Activated CD4-positive, alpha-beta T cell treated with anti-CD3 and anti-CD28 coated beads for 36 hours (primary cell): Measurements from ENCODE around the gene NEK6. TPM values are rescaled to one million over a fixed set of nuclear protein-coding genes. Genes with fewer than 3 reads are reported as not detected.

Experiments
- ATAC-seq: fragments of 200-7000 bp; cut with Tn5 transposase; one replicate; pipeline ENCODE4 v1.10.0; 2021; ENCODE audit warnings: mild to moderate bottlenecking, moderate library complexity
- CTCF ChIA-PET: fragments of 350-600 bp; sonication (Branson Sonifier 250); formaldehyde crosslinking; loops from one replicate; lab custom pipeline; 2021; ENCODE audit warnings: antibody characterized with exemption; lab: Charles Lee
- POLR2A ChIA-PET: fragments of 350-600 bp; sonication (Branson Sonifier 250); formaldehyde crosslinking; loops from one replicate; lab custom pipeline; 2021; ENCODE audit warnings: antibody characterized with exemption, inconsistent platforms; lab: Charles Lee
- DNase-seq: peaks from one replicate; pipeline ENCODE4 v3.0.0-alpha.2; 2020
- H3K27ac Mint-ChIP-seq: one replicate; pipeline ENCODE4 v1.8.0; 2021; ENCODE audit warnings: mixed read lengths
- H3K27me3 Mint-ChIP-seq: one replicate; pipeline ENCODE4 v1.8.0; 2021; ENCODE audit warnings: mixed read lengths
- H3K36me3 Mint-ChIP-seq: one replicate; pipeline ENCODE4 v1.8.0; 2021; ENCODE audit warnings: low read depth, mixed read lengths
- H3K4me1 Mint-ChIP-seq: one replicate; pipeline ENCODE4 v1.8.0; 2021; ENCODE audit warnings: mixed read lengths
- H3K4me3 Mint-ChIP-seq: one replicate; pipeline ENCODE4 v1.8.0; 2021; ENCODE audit warnings: mild to moderate bottlenecking, moderate library complexity, mixed read lengths
- H3K9me3 Mint-ChIP-seq: one replicate; pipeline ENCODE4 v1.8.0; 2021; ENCODE audit warnings: low read depth, mixed read lengths
- intact Hi-C, 2 experiments: fragments of 100-400 bp; cut with DNase I in 1 of 2; cut with micrococcal nuclease in 1 of 2; formaldehyde crosslinking; loops; one replicate each; pipeline versions ENCODE4 v1.14.2 to v1.15.1; 2022 to 2024; cut with DNase I, micrococcal nuclease
- total RNA-seq, 2 experiments: library from RNA; stranded (reverse); gene quantifications; one replicate each; pipeline ENCODE4 v1.2.3, GENCODE V29; 2021

Gene NEK6
- total RNA-seq, 2 experiments from 2014 or later = 6.4 to 10.1 TPM

GRCh38 chr9:124340219-124341069 lies 82.7 kb downstream of the NEK6 start:
- peaks cover 4% of the 10 kb centered on the region for H3K36me3 Mint-ChIP-seq
- ATAC-seq (no peak), DNase-seq (no peak)
- peaks cover 6% of the 10 kb centered on the region for H3K9me3 Mint-ChIP-seq
- POLR2A ChIA-PET = no interaction called here
- intact Hi-C loops = no loop called here
- no peak overlapping the region for H3K4me3 Mint-ChIP-seq
- H3K4me1 Mint-ChIP-seq = no peaks in the 10 kb centered on the region
- no peaks in the 10 kb centered on the region for H3K27me3 Mint-ChIP-seq
- H3K27ac Mint-ChIP-seq = no peak overlapping the region
- CTCF ChIA-PET = no interaction called here

GRCh38 chr9:124341455-124342170 lies 83.9 kb downstream of the NEK6 start:
- H3K4me1 Mint-ChIP-seq = no peaks in the 10 kb centered on the region
- CTCF ChIA-PET = no interaction called here

GRCh38 chr9:124342402-124342775 lies 84.6 kb downstream of the NEK6 start:
- no peak overlapping the region for H3K4me3 Mint-ChIP-seq
- no peaks in the 10 kb centered on the region for H3K27me3 Mint-ChIP-seq
- ATAC-seq = no peak
- peaks cover 4% of the 10 kb centered on the region for H3K36me3 Mint-ChIP-seq
- ChIA-PET CTCF (no interaction called here), POLR2A (no interaction called here)
- intact Hi-C loops = no loop called here
- no peak for DNase-seq
- H3K27ac Mint-ChIP-seq = no peak overlapping the region
- no peaks in the 10 kb centered on the region for H3K4me1 Mint-ChIP-seq
- H3K9me3 Mint-ChIP-seq = peaks cover 6% of the 10 kb centered on the region

More at GRCh38 chr9:124341455-124342170, 83.9 kb downstream of the NEK6 start:
- no peak for DNase-seq
- H3K4me3 Mint-ChIP-seq = no peak overlapping the region
- ATAC-seq = no peak
- H3K36me3 Mint-ChIP-seq = peaks cover 4% of the 10 kb centered on the region
- H3K9me3 Mint-ChIP-seq = peaks cover 6% of the 10 kb centered on the region
- H3K27me3 Mint-ChIP-seq = no peaks in the 10 kb centered on the region
- intact Hi-C loops = no loop called here
- POLR2A ChIA-PET = no interaction called here
- no peak overlapping the region for H3K27ac Mint-ChIP-seq

DNA sequence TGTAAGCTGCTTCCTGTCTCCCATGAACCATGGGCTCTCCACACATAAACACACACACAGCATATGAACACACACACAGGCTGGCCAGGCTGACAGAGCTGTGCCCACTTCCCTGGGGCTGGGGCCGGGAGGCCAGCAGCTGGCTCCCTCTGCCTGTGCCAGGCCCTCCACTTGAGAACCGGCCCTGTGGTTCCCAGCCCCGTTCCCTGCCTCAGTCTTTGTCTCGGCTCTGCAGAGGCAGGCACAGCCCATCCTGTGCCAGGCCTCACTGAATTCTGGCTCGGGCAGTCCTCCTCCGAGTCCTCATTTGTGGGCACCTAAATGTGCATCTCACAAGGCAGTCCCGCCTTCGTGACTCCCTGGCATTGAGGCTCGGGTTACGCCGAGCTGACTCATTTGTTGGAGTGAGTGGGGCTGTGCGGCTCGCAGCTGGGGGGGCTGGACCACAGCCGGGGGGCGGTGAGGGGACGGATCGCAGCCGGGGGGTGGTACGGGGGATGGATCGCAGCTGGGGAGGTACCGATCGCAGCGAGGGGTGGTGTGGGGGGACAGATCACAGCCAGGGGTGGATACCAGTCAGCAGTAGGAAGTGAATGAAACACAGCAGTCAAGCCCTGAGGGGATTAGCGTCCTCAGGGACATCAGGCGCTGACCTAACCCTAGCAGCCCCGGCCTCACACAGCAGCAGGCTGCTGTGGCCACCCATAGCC lies 85.2 kb downstream of the NEK6 start:
- ChIA-PET CTCF (no interaction called here), POLR2A (no interaction called here)
- Mint-ChIP-seq H3K27me3 (no peaks in the 10 kb centered on the region), H3K4me1 (no peaks in the 10 kb centered on the region), H3K4me3 (no peak overlapping the region), H3K36me3 (peaks cover 4% of the 10 kb centered on the region), H3K9me3 (peaks cover 6% of the 10 kb centered on the region), H3K27ac (no peak overlapping the region)
- intact Hi-C loops = no loop called here
- no peak for DNase-seq
- ATAC-seq = no peak

DNA sequence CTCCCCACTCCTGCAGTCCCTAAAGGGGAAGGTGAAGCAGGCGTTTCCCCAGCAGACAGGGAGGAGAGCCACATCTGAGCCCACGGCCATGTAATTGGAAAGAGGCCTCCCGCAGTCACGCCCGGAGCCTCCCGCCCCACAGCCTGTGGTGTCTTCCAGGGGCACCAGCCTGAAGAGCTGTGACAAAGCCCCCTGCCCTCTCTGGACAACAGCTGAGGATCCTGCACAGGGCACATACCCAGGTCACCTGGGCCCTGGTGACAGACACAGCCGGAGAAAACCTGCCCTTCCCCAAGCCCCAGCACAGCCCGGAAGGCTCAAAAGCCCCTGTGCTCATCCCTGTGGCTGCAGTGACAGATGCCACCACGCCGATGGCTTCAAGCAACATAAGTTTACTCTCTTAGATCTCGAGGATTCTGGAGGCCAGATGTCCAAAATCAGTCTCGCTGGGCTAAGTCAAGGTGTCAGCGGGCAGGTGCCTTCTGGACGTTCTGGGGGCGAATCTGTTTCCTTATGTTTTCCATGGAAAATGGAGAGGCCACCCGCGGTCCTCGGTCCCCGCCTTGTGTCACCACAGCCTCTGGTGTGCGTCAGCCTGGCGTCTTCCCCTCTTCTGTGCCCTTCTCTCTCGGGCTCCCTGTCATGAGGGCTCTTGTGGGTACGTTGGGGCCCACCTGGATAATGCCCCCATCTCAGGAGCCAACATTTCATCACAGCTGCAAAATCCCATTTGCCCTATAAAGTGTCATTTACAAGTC lies 86.0 kb downstream of the NEK6 start:
- H3K36me3 Mint-ChIP-seq = no peaks in the 10 kb centered on the region
- H3K4me3 Mint-ChIP-seq = no peak overlapping the region
- no peaks in the 10 kb centered on the region for H3K9me3 Mint-ChIP-seq
- H3K27ac Mint-ChIP-seq = no peak overlapping the region
- H3K4me1 Mint-ChIP-seq = no peaks in the 10 kb centered on the region
- CTCF ChIA-PET = interaction anchor here (0.6 kb wide), 1 partner anchor 959 kb away, joined by 3 read pairs; no protein-coding TSS in a partner anchor
- POLR2A ChIA-PET = no interaction called here
- DNase-seq = no peak
- intact Hi-C loops = no loop called here
- H3K27me3 Mint-ChIP-seq = no peaks in the 10 kb centered on the region
- ATAC-seq = no peak

DNA sequence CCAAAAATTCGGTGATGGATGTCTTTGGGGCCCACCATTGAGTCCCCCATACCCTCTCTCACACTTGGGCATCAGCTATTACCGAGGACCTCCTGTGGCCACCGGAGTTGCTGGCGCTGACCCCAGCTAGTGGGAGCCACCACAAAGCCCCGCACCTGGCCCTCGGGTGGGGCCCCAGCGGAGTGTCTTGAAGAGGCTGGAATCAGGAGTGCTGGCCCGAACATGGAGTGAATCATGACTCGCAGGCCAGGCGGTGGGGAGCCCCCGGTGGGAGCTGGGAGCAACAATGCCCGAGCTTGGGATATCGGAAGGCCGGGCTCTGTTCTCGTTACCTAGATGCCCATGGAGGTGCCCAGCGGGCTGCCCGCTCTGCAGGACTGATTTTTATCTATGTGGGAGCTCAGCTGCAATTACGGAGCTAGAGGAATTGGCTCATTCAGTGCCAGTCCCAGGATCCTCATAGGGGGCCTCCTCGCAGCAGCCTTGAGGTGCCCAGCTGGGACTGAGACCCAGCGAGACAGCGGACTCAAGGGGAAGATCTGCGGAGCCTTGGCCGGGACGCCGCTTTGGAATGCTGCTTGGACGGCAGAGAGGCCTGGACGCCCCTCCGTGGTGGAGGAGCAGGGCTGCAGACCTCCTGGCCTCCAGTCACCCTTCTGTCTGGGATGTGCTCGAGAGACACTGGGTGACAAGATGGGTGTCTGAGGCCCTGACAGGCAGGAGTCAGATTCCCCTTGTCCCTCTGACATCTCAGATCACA lies 86.7 kb downstream of the NEK6 start:
- POLR2A ChIA-PET = no interaction called here
- no peaks in the 10 kb centered on the region for H3K36me3 Mint-ChIP-seq
- CTCF ChIA-PET = interaction anchor here (0.6 kb wide), 1 partner anchor 960 kb away, joined by 3 read pairs; no protein-coding TSS in a partner anchor
- H3K27ac Mint-ChIP-seq = no peak overlapping the region
- H3K9me3 Mint-ChIP-seq = no peaks in the 10 kb centered on the region
- no peaks in the 10 kb centered on the region for H3K4me1 Mint-ChIP-seq
- ATAC-seq (no peak), DNase-seq (no peak)
- H3K27me3 Mint-ChIP-seq = no peaks in the 10 kb centered on the region
- H3K4me3 Mint-ChIP-seq = no peak overlapping the region
- intact Hi-C loops = no loop called here

DNA sequence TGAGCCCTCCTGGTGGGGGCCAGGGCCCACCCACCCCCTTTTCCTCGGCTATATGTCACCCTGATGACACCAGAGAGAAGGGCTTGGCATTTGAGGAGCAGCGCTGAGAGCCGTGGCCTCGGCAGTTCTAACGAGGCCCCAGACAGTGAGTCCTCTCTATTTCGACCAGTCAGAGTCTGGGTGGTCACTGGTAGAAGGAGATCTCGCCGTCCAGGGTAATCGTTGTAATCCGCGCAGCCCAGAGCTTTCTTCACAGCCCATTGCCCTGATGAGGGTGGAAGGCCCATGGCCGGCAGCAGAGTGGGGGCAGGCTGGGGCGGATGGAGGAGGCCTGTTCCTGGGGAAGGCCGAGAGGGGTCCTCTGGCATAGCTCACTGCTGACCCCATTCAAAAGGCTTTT lies 87.3 kb downstream of the NEK6 start:
- Mint-ChIP-seq H3K36me3 (no peaks in the 10 kb centered on the region), H3K27me3 (no peaks in the 10 kb centered on the region), H3K9me3 (no peaks in the 10 kb centered on the region), H3K4me1 (no peaks in the 10 kb centered on the region), H3K27ac (no peak overlapping the region), H3K4me3 (no peak overlapping the region)
- ChIA-PET CTCF (no interaction called here), POLR2A (no interaction called here)
- intact Hi-C loops = no loop called here
- ATAC-seq (no peak), DNase-seq (no peak)

GRCh38 chr9:124345751-124346281 lies 88.1 kb downstream of the NEK6 start:
- CTCF ChIA-PET = no interaction called here
- POLR2A ChIA-PET = no interaction called here

GRCh38 chr9:124346347-124347163 lies 88.8 kb downstream of the NEK6 start:
- intact Hi-C loops = no loop called here
- no peaks in the 10 kb centered on the region for H3K9me3 Mint-ChIP-seq
- H3K4me1 Mint-ChIP-seq = no peaks in the 10 kb centered on the region
- no peak overlapping the region for H3K27ac Mint-ChIP-seq
- no peak for ATAC-seq
- H3K36me3 Mint-ChIP-seq = peaks cover under 1% of the 10 kb centered on the region
- no peaks in the 10 kb centered on the region for H3K27me3 Mint-ChIP-seq
- no peak overlapping the region for H3K4me3 Mint-ChIP-seq
- DNase-seq = no peak
- CTCF ChIA-PET = no interaction called here
- POLR2A ChIA-PET = no interaction called here

More at GRCh38 chr9:124345751-124346281, 88.1 kb downstream of the NEK6 start:
- intact Hi-C loops = no loop called here
- DNase-seq = no peak
- no peaks in the 10 kb centered on the region for H3K4me1 Mint-ChIP-seq
- H3K9me3 Mint-ChIP-seq = no peaks in the 10 kb centered on the region
- no peak for ATAC-seq
- no peaks in the 10 kb centered on the region for H3K27me3 Mint-ChIP-seq
- H3K27ac Mint-ChIP-seq = no peak overlapping the region
- no peak overlapping the region for H3K4me3 Mint-ChIP-seq
- H3K36me3 Mint-ChIP-seq = no peaks in the 10 kb centered on the region
